Astrocyte (in vitro differentiated cells and primary cell): ENCODE measurements around the gene RAD51B.

ENCODE experiments used
- CTCF ChIP-seq: IDR thresholded peaks from 2 replicates; pipeline ENCODE4 v1.5.1; 2011; ENCODE audit warnings: low read depth, mild to moderate bottlenecking, inconsistent platforms, low read length, moderate library complexity; ENCODE audit not compliant: insufficient read depth
- EZH2 ChIP-seq: IDR thresholded peaks from 2 replicates; pipeline ENCODE4 v1.6.1; 2012; ENCODE audit warnings: mild to moderate bottlenecking, low read length, inconsistent platforms; ENCODE audit not compliant: insufficient read depth

DNA sequence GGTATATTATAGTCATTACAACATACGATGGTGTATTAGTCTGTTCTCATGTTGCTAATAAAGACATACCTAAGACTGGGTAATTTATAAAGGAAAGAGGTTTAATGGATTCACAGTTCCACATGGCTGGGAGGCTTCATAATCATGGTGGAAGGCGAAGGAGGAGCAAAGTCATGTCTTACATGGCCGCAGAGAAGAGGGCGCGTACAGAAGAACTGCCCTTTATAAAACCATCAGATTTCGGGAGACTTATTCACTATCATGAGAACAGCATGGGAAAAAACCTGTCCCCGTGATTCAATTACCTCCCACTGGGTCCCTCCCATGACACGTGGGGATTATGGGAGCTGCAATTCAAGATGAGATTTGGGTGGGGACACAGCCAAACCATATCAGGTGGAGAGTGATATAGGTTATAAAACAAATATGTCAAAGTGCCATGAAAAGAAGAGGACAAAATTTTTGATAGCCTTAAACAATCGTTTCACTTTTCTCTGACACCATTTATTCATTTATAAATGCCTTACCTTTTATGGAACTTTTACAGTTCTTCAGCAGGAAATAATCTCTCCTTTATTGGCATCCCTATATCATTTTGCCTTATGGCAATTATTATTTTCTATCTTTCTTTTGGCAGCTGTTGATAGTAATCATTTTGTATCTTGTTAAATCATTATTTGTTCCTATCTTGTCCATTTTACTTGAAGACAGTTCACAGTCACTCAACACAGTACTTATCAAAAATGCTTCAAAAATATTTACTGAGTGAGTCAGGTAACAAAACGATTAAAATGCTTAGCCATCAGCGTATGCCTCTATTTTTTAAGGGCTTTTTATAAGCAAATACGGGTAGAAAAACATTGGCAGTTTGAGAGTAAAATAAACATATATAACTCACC lies 196.0 kb downstream of the RAD51B start:
- TF ChIP-seq CTCF = no peak
- no peak for TF ChIP-seq EZH2
